Cardiac fibroblast (primary cell): ENCODE data around the gene NUDT5.

Experiments used
- DNase-seq, 2 donors: peaks; one replicate each; pipeline versions ENCODE4 v3.0.0 to v3.0.0-alpha.2; 2010; ENCODE audit warnings: low read depth in 2 of 2
- H3K4me3 ChIP-seq, 2 donors: replicated peaks in 1 of 2; 1 replicate in 1 of 2; 2 replicates in 1 of 2; pipeline ENCODE4 v1.5.1; 2011; ENCODE audit warnings: low read depth in 2 of 2, low read length in 2 of 2, mild to moderate bottlenecking in 2 of 2, moderate library complexity in 1 of 2
- TF ChIP-seq, protein P1 (sequence below): IDR thresholded peaks from one replicate; pipeline ENCODE4 v1.5.1; 2011; ENCODE audit warnings: low read depth, mild to moderate bottlenecking, low read length, inconsistent platforms

Gene NUDT5

DNA sequence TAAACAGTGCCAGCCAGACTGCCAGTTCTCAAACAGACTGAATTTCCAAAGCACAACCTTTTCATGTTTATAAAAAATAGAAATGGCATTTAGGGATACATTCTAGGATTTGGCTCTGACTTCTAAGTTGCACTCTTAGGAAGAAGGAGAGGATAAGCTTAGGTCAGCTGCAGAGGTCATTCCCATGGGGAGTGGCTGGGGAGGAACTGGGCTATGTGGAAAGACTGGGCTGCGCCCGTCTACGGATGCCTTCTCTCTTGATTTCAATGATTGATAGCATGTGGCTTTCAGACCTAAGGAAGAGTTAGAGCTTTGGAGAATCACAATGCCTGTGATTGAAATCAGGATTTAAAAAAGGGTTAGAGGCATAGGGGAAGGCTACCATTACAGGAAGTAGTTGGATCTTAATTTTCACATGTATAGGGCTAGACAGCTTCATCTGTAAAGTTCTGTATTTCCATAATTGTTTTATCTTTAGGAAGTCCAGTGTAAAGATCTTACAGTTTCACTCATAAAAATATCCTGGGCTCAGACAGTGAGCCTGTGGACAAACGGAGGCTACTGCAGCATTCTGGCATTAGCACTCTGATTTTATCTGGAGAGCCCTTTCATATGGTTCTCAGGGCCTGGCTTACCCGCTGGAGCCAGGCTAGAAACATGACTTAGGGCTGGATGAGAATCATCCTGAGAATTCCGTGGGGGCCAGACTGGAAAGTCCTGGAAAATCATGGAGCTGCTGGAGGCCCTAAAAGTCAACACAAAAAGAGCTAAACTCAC, 29.5 kb downstream of the NUDT5 start:
- TF ChIP-seq, protein P1, sequence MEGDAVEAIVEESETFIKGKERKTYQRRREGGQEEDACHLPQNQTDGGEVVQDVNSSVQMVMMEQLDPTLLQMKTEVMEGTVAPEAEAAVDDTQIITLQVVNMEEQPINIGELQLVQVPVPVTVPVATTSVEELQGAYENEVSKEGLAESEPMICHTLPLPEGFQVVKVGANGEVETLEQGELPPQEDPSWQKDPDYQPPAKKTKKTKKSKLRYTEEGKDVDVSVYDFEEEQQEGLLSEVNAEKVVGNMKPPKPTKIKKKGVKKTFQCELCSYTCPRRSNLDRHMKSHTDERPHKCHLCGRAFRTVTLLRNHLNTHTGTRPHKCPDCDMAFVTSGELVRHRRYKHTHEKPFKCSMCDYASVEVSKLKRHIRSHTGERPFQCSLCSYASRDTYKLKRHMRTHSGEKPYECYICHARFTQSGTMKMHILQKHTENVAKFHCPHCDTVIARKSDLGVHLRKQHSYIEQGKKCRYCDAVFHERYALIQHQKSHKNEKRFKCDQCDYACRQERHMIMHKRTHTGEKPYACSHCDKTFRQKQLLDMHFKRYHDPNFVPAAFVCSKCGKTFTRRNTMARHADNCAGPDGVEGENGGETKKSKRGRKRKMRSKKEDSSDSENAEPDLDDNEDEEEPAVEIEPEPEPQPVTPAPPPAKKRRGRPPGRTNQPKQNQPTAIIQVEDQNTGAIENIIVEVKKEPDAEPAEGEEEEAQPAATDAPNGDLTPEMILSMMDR, result no peak
- DNase-seq, result no peak
- no peak overlapping the region for H3K4me3 ChIP-seq

DNA sequence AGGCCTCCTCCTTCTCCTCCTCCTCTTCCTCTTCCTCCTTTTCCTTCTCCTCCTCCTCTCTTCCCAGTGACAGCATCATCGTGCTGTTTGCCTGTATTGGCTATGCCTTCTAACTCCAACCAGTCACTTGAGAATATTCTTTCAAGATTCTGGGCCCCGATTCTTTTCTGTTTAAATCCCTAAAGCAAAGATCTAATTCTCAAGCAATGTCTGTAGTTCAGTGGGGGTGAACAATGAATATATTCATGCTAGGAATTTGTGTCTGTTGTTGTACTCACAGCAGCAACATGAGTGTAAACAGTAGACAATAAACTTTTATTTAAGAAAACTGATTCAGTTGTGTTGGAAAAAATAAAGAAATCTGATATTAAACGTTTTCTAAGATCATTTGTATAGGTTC, 30.7 kb downstream of the NUDT5 start:
- TF ChIP-seq, protein P1, result no peak
- DNase-seq, result no peak
- no peak overlapping the region for H3K4me3 ChIP-seq

GRCh38 chr10:12164085-12164484, 31.6 kb downstream of the NUDT5 start:
- no peak overlapping the region for H3K4me3 ChIP-seq
- no peak for DNase-seq
- TF ChIP-seq, protein P1, result no peak

DNA sequence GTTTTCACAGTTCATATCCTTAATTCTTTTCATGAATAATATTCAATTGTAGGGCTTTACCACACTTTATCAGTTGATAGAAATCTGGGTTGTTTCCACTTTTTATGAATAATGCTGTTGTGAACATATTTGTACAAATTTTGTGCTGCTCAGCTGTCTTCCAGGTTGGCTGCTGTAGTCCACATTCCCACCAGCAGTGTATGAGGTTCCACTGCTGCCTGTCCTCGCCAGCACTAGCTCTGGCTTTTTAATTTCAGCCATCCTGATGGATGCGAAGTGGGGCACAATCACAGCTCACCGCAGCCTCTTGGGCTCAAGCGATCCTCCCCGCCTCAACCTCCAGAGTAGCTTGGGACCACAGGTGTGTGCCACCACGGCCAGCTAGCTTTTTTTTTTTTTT, 32.8 kb downstream of the NUDT5 start:
- no peak overlapping the region for H3K4me3 ChIP-seq
- TF ChIP-seq, protein P1, result no peak
- DNase-seq, result no peak

- TF ChIP-seq, protein P1, result no peak
- DNase-seq, result no peak
- no peak overlapping the region for H3K4me3 ChIP-seq
Observed at GRCh38 chr10:12160664-12161063, 35.0 kb downstream of the NUDT5 start.

- DNase-seq, result no peak
- no peak overlapping the region for H3K4me3 ChIP-seq
- TF ChIP-seq, protein P1, result no peak
Observed at GRCh38 chr10:12158111-12158510, 37.6 kb downstream of the NUDT5 start.
